GM12891 (cell line): ENCODE data around the gene KCND2.

ENCODE experiments used
- DNase-seq: peaks from one replicate; pipeline ENCODE4 v3.0.0; 2011; ENCODE audit warnings: low spot score; ENCODE audit not compliant: insufficient read length
- FAIRE-seq: peaks from 2 replicates; lab custom pipeline; 2011; peaks lifted over from hg19 to GRCh38; lab: Jason Lieb, UNC
- PAX5 ChIP-seq: IDR thresholded peaks from 2 replicates; pipeline ENCODE4 v1.6.1; 2011; ENCODE audit warnings: low read length, moderate library complexity, mild to moderate bottlenecking; ENCODE audit not compliant: insufficient read depth, severe bottlenecking
- POLR2A ChIP-seq: IDR thresholded peaks from 2 replicates; pipeline ENCODE4 v1.6.1; 2011; ENCODE audit warnings: low read depth, low read length, control low read depth
- POLR2AphosphoS5 ChIP-seq: IDR thresholded peaks from 2 replicates; pipeline ENCODE4 v1.6.1; 2011; ENCODE audit warnings: low read depth, low read length, control low read depth
- POU2F2 ChIP-seq: IDR thresholded peaks from 2 replicates; pipeline ENCODE4 v1.6.1; 2011; ENCODE audit warnings: low read depth, mild to moderate bottlenecking, control low read depth, low read length, moderate library complexity
- SPI1 ChIP-seq: IDR thresholded peaks from 2 replicates; pipeline ENCODE4 v1.6.1; 2011; ENCODE audit warnings: low read depth, low read length, control low read depth
- TAF1 ChIP-seq: IDR thresholded peaks from 2 replicates; pipeline ENCODE4 v1.6.1; 2011; ENCODE audit warnings: low read depth, low read length, control low read depth

Gene KCND2

DNA sequence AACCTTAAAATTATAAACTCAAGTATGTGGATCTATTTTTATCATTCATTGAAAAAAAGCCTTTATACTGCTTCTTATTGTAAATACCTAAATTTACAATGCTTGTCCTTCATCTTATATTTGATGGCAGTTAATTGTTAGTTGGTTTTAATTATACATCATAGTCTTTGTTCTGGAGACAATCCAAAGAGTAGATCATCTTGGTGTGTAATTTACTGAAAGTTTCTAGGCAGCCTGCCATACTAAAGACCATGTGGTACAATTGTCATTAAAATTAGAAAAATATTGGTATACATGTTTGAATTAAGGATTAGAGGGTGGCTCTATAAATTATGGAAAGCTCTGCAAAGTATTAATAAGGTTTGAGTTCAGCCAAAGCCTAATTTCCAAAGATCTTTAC lies 231.4 kb downstream of the KCND2 start:
- no peak for DNase-seq
- TF ChIP-seq POLR2AphosphoS5 (no peak), POU2F2 (no peak), POLR2A (no peak), TAF1 (no peak)
- no peak for FAIRE-seq

DNA sequence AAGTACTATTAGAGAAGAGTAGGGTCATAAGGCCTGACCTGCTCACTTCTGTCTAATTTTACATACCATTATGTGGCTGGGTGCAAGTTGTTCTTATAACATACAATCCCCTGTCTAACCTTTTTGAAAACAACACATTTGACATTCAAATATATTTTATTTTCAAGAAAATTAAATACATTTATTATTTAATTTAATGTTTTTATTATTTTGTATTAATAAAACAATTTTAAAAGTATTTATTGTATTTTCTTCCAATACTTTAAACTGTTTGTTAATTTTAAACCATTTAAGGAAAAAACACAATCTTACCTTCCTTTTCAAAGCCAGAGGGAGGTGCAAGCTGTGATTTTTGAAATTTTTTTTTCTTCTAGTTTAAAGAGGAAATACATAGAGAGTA lies 232.8 kb downstream of the KCND2 start:
- FAIRE-seq (no peak), DNase-seq (no peak)
- TF ChIP-seq POLR2A (no peak), PAX5 (no peak), SPI1 (no peak), POU2F2 (no peak), TAF1 (no peak), POLR2AphosphoS5 (no peak)

DNA sequence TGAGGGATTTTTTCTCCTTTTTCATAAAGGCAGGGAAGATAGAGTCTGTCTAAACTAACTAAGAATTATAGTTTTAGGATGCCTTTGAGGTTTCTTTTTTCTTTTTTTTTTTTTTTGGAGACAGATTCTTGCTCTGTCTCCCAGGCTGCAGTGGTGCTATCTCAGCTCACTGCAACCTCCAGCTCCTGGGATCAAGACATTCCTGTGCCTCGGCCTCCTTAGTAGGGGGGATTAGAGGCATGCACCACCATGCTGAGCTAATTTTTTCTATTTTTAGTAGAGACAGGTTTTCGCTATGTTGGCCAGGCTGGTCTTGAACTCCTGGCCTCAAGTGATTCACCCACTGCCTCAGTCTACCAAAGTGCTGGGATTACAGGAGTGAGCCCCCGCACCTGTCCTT lies 239.7 kb downstream of the KCND2 start:
- TF ChIP-seq SPI1: no peak
- DNase-seq (no peak), FAIRE-seq (no peak)

DNA sequence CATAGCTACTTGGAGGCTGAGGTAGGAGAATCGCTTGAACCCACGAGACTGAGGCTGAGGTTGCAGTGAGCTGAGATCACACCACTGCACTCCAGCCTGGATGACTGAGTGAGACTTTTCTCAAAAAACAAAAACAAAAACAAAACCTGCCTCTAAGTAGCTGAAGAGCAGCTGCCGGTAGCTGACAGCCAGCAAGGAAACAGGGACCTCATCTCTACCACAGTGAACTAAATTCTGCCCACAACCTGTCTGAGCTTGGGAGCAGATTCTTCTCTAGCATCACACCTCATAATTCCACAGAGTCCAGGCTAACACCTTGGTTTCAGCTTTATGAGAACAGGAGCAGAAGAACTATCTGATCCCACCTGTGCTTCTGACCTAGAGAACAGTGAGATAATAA lies 246.2 kb downstream of the KCND2 start:
- FAIRE-seq (peak; percentile 79), DNase-seq (no peak)
- TF ChIP-seq POU2F2 (no peak), PAX5 (no peak), TAF1 (no peak), POLR2A (no peak), POLR2AphosphoS5 (no peak), SPI1 (no peak)

DNA sequence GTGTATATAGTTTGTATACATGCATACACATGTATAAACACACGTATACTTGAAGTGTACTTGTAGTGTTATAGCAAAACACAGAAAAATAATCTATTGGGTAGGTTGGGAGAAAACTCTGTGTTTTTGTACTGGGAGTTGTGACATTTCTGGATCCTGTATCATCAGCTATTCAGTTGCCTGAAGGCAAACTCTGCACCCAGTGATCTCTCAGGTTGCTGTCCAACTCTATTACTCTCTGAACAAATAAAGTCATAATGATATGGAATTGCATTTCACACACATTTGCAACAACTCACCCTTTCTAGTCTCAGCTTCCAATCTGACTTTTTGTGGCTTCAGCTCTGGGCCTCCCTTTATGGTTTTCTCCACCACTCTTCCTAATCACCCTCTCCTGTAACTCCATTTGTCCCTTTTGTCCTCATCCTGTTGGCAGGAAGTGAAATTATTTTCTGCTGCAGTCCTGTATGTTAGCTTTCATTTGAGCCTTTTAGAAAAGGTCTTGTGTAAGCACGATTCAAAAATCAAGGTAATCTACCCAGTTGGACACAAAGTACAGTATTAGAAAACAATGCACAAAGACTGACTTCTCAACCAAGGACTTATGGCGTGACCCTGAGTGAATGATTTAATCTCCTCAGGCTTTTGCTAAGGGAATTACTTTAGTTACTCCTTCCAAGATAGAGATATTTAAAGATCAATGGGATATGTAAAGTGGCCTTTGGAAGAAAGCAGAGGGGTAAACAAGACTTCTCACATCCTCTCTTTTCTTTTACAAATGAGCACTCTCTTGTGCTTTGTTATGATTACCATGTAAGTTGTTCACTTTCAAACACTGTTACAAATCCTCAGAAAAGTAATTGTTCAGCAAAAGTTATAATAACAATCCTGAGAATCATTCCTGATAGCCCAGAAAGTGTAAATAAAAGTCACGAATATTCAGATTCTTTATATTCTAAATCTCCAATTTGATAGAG lies 249.1 kb downstream of the KCND2 start:
- no peak for DNase-seq
- TF ChIP-seq POLR2AphosphoS5 (no peak), POLR2A (no peak), SPI1 (no peak), PAX5 (no peak), POU2F2 (no peak), TAF1 (no peak)
- peak; percentile 69 for FAIRE-seq

DNA sequence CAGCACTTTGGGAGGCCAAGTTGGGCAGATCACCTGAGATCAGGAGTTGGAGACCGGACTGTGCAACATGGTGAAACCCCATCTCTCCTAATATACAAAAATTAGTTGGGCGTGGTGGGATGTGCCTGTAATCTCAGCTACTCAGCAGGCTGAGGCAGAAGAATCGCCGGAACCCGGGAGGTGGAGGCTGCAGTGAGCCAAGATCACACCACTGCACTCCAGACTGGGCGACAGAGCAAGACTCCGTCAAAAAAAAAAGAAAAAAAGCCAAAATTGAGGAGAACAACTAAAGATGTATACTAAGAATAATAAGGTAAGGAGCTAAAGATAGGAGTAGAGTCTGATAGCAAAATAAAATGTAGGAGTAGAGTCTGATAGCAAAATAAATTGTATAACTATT lies 251.0 kb downstream of the KCND2 start:
- TF ChIP-seq POLR2A: no peak
- TF ChIP-seq POLR2AphosphoS5: no peak
- no peak for TF ChIP-seq TAF1
- TF ChIP-seq POU2F2: no peak
- no peak for TF ChIP-seq PAX5
- no peak for TF ChIP-seq SPI1
- no peak for DNase-seq
- FAIRE-seq: no peak

DNA sequence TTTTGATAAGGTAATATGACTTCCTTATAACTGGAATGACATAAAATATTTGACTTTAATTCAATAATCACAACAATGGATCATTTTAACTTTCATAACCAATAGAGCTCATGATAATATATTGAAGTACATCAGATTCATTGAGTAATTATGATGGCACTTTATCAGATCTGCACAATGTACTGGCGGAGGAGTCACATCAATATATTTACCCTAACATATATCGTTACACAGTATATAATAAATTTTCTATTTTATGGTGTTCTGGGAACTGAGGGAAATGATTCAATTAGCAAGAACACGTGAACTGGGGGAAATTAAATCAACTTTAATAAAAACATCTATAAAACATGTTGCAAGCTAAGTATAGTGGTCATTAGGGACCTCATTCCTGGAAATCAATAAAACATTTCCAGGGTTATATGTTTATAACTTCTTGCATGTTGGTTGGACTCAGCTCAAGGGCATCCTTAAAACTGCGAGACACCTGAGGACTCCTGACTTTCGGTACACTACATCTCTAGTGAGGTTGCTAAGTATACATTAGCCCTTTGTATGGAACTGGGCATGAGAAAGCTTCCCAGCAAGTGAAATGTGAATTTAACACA lies 254.0 kb downstream of the KCND2 start:
- DNase-seq (no peak), FAIRE-seq (no peak)
- TF ChIP-seq TAF1 (no peak), SPI1 (no peak), POLR2AphosphoS5 (no peak)

DNA sequence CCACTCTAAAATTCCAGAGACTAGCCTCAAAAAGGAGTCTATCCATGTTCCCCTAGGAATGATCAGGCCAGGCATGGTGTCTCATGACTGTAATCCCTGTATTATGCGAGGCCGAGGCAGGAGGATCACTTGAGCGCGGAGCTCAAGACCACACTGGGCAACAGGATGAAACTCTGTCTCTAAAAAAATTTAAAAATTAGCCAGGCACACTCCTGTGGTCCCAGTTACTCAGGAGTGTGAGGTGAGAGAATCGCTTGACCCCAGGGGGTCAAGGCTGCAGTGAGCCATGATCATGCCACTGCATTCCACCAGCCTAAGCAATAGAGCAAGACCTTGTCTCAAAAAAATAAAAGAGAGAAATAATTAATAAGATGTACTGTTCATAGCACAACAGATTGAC lies 256.8 kb downstream of the KCND2 start:
- TF ChIP-seq SPI1 (no peak), TAF1 (no peak), POU2F2 (no peak), POLR2AphosphoS5 (no peak), PAX5 (no peak)
- FAIRE-seq: no peak
- no peak for DNase-seq

DNA sequence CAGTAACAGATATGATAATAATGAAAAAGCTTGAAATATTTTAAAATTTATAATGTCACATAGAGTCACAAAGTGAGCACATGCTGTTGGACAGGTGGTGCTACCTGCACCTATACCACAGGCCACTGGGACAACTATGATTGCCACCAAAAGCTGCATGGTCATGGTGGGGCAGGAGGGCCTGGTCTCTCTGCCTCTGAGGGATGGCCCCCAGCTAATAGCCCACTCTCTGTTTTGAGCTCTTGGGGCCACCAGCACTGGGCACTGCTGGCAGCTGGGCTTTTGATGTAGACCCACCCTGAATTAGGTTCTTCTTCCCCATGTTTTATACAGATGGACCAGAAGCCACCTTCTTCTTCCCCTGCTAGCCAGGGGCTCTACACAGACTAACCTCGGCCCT lies 265.4 kb downstream of the KCND2 start:
- TF ChIP-seq PAX5 (no peak), SPI1 (no peak), POLR2A (no peak), POU2F2 (no peak), TAF1 (no peak)
- DNase-seq (no peak), FAIRE-seq (no peak)

DNA sequence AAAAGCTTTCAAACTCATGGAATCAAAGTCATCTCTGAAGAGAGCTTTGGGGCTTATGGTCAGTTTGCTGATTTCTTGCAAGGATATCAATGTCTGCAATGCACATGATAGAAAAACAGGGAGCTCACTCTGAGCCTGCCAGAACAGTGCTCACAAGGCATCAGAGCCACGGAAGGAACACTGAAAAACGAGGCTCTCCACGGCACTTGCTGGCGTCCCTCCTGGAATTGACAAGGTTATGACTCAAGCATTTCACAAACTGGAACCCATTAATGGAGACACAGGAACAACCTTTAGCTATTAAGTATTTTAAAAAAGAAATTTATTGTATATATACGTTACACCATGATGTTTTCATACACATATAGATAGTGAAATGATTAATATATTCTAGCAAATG lies 266.3 kb downstream of the KCND2 start:
- FAIRE-seq (no peak), DNase-seq (no peak)
- no peak for TF ChIP-seq SPI1
- no peak for TF ChIP-seq POLR2AphosphoS5
- no peak for TF ChIP-seq POLR2A
- TF ChIP-seq PAX5: no peak
- TF ChIP-seq POU2F2: no peak
- TF ChIP-seq TAF1: no peak
